Activated naive CD4-positive, alpha-beta T cell treated with Interleukin-2 at 50 U/mL for 16 hours (primary cell): ENCODE results near the gene FAM78A.
"Not testable (repeated sequence)": the region's sequence is repeated elsewhere in the genome, so short reads cannot be mapped to it uniquely, and the experiment has no call there.

ENCODE experiments used
- DNase-seq: peaks from one replicate; pipeline ENCODE4 v3.0.0-alpha.2; 2020

The FAM78A gene

DNA sequence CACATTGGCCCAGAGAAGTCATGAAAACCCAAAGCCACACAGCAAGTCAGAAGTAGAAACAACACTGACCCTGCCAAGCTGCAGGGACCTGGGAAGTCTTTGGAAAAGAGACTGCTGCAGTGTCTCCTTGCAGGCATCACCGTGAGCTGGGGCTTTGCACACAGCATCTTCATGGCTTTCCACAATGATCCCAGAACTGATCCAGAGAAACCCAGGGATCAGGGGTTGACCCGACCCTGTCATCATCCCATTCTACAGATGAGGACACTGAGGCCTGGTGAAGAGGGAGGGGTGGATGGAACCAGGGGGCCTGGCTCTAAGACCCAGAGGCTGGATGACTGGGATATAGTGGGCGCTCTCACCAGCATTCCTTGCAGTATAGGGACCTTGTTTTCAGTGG, 4.3 kb upstream of the FAM78A start:
- DNase-seq, result no peak

DNA sequence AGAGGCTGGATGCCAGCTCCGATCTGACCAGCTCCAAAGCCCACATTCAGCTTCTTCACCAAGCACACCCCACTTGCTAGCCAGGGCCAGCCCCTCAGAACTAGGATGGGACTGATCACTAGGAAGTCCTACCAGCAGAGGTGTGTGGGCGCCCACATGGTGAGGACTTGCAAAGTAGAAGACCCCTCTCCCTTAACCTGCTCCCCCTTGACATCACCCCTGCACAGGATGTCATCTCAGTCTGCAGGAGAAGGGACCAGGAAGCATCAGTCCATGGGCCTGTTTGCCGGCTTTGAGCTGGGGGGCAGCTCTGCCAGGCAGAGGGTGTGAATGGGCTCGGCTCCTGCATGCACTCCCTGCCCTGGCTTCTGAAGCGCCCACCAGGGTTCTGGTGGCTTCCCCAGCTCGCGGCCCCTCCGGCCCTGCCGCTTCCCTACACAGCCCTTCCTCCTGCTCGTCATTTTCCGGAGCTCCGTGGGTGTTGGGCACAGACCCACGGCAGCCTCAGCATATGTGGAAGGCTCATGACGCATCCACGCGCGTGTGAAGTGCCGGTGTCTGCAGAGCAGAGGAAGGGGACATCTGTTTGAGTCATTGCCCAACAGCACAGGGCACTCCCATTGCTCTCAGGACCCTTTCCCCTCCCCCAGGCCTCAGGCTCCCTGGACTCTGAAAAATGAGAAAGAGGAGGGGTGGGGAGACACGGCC, 3.7 kb upstream of the FAM78A start:
- no peak for DNase-seq

DNA sequence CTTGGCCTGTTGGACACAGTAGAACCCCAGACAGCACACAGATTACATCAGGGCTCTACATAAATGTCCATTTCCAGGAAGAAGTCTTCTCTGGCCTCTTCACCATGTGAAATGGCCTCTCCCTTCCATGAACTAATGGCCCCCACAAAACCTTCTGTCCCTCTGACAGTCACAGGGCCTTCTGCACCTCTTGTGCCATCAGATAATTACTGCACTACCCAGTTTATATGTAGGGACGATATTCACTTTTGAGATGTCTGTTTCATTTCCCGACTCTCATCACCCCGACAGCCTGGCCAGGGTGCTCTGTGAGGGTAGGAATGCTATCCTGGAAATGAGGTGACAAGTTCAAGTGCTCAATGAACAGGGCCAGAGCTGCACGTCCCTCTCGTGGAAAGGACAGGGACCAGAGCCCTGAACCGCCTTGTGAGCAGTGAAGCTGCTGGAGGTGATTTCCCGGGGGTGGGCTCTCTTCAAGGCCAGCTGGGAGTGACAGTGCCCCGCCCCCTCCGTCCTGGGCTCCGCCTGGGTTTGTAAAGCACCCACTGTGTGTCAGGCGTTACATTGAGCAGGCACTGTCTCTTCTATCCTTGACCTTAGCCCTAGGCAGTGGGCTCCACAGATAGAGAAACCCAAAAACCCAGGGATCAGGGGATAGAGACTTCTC, 3.0 kb upstream of the FAM78A start:
- DNase-seq, result no peak

- peak; percentile 21 for DNase-seq
Observed at GRCh38 chr9:131278702-131279111, 2.4 kb upstream of the FAM78A start.

GRCh38 chr9:131277910-131278701, 1.8 kb upstream of the FAM78A start:
- DNase-seq, result peak; percentile 73

DNA sequence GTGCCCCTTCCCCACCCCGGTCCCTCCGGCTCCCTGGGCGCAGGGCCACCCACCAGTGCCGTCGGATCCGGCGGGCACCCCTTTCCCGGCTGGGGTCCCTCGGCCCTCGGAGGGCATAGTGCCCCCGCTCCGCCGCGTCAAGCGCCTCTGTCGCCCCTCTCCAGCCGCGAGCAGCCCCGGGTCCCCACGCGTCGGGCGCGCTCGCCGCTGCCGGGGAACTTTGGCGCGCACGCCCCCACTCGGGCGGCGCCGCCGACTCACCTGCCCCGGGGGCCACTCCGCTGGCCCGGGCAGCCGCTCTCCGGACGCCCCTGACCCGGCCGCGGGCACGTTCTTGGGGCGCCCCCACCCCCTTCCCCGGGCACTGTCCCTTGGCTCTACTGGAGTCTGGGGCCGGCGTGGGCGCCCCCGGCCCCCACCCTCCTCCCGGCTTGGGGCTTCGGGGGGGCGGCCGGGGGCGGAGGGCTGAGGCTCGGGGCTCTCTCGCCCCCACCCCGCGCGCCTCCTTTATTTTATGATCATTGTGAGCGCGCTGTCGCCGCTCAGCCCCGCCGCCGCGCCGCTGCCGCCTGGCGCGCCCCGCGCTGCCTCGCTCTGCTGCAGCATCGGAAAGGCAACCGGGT, 1.1 kb upstream of the FAM78A start:
- DNase-seq, result peak; percentile 30

GRCh38 chr9:131276891-131277286, 579 bp upstream of the FAM78A start:
- peak; percentile 51 for DNase-seq

DNA sequence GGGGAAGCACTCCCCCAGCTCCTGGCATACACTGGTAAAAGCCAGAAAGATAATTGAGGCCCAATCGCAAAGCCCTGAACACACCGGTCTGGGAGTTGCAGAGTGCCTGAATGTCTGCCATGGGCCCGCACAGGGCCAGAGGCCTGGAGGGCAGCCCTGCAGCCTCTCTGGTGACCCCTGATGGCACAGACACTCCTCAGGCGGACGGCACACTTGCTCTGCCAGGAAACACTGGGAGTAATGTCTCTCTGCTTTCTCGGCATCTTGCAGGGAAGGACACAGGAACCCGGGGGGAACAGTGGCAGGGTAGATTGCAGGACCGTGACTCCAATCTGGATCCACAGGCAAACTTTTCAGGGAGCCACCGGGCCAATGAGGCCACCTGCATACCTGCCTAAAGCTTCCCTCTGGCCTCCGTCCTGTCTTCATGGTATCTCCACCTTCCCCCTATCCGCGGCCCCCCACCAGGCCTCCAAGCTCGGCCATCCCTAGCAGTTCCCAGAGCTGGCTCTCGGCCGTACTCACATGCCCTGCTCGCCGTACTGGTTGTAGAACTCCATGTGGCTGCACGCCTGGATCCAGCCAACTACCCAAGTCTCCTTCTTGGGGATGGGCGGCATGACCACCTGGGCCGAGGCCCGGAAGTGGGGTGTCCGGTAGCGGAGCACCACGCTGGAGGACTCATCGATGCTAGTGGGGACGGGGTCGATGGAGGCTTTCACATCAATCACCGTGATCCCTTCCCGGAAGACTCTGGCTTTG, 797 bp downstream of the FAM78A start:
- peak; percentile 33 for DNase-seq

- peak; percentile 31 for DNase-seq
Observed at GRCh38 chr9:131274674-131275331, 1.5 kb downstream of the FAM78A start.

DNA sequence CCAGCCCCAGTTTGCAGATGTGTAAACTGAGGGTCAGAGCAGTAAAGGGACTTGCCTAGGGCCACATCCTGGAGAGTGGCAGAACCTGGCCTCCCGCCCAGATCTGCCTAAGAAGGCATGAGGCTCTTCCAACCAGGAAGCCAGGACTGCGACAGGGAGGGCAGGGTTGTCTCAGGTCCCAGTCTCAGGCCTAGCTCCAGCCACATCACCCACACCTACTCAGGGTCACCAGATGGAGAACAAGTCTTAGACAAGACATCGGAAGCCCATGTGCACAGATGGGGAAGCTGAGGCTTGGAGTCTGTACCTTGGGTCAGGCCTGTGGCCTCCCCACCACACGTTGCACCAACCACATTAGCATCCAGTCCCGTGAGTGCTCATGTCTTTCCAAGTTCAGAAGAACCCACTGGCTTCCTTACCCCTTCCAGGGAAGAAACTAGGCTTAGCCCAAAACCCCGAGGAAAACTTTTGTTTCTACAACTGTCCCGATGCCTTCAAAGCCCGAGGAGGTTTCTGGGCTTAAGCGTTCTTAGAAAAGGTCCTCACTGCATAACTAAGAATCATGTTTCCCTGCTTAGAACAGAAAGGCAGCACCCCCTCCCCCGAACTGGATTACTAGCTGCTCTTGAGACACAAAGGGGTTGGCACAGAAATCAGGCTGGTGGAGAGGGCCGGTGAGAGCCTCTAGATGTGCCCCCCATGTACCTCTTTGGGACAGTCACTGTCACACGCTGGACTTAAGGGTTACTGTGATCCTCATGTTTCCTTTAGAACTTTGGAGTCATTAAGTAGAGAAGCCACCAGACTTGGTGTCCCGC, 2.2 kb downstream of the FAM78A start:
- DNase-seq, result no peak

- DNase-seq, result no peak
Observed at GRCh38 chr9:131273146-131273855, 3.0 kb downstream of the FAM78A start.

- no peak for DNase-seq
Observed at GRCh38 chr9:131272212-131272611, 4.1 kb downstream of the FAM78A start.

- DNase-seq, result peak; percentile 36
Observed at GRCh38 chr9:131271506-131271931, 4.8 kb downstream of the FAM78A start.

DNA sequence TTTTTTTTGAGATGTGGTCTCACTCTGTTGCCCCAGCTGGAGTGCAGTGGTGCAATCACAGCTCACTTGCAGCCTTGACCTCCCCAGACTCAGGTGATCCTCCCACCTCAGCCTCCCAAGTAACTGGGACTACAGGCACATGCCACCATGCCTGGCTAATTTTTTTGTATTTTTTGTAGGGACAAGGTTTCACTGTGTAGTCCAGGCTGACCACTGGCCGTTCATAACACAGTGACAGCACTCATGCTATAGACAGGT, 5.4 kb downstream of the FAM78A start:
- not testable (repeated sequence) for DNase-seq

DNA sequence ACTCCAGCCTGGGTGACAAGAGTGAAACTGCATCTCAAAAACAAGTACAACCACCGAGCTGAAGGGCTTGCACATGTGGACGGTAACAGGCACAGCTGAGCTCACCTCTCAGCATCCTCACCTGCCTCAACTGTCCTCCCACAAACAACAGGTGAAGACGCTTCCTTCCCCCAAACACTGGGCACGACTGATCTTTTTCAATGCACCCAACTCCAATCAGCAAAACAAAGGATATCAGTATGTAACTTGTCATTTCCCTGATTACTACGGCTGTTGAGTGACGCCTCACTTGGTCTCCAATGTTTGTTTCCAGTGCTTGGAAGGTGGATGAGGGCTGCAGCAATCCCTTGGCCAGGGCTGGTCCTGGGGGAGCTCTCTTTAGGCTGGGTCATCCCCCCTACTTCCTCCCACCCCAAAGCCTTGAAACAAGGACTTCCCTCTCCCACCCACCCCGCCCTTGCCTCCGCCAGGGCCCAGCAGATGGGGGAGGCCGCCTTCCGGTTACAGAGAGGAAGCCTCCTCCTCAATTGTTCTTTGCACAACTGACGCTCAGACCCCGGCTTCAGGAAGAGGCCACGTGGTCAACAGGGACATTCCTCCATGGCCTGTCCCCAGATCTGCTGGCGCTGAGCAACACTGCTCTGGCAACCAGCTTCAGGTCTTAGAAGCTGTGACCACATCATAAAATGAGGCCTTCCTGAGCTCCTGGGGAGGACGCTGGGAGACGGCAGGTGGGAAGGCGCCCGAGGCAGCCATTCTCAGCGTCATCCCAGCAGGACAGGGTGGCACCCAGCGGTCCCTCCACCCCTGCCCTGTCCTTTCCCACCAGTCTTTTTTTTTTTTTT, 5.9 kb downstream of the FAM78A start:
- peak; percentile 47 for DNase-seq

- DNase-seq, result peak; percentile 50
Observed at GRCh38 chr9:131266266-131267229, 9.8 kb downstream of the FAM78A start.

DNA sequence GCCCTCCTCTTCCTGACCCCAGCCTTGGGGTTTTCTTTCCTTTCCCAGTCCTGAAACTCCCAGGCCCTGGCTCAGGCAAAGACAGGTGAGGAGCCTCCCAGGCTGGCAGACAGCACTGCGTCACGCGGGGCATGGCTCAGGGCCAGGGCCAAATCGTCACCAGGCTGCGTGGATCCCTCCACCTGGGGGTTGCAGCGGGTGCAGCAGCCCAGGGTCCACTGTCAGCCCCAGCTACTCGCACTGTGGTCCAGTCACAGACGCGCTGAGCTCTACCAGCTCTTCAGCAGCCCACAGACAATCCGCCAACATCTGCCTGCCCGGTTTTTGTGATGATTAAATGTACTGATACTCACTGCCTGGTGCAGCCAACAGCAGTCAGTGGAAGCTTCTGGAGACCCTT, 12.1 kb downstream of the FAM78A start:
- peak; percentile 39 for DNase-seq

- no peak for DNase-seq
Observed at GRCh38 chr9:131263701-131264100, 12.6 kb downstream of the FAM78A start.

DNA sequence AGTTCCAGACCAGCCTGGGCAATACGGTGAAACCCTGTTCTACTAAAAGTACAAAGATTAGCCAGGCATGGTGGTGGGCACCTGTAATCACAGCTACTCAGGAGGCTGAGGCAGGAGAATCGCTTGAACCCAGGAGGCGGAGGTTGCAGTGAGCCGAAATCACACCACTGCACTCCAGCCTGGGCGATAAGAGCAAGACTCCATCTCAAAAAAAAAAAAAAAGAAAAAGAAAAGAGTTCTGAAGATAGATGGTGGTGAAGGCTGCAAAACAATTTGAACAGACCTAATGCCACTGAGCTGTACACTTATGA, 13.3 kb downstream of the FAM78A start:
- not testable (repeated sequence) for DNase-seq
